ENCODE measurements around the gene SEMA3G.

DNA sequence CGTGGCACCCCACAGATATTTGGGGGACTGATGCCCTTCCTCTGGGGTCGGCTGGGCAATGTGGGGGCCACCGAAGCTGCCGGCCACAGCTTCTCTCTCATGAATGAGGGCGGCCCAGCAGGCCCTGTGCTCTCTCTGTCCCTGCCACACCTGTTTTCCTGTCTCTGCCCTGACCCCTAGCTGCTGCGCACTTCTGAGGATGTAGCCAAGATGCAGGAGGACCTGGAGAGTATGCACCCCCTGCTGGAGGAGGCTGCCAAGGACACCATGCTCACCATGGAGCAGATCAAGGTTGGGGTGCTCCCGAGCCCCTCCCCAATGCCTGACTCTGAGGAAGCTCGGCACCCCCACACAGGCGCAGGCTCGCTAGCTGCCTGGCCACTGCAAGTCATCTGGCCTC, 59.7 kb downstream of the SEMA3G start:
- TF ChIP-seq ZNF274 (IDR thresholded peaks at IDR 0.05; ENCODE audit: low read depth, low read length) (no peak), YY1 (IDR thresholded peaks at IDR 0.05; ENCODE audit: insufficient read depth, insufficient read length) (no peak), SUZ12 (IDR thresholded peaks at IDR 0.05; ENCODE audit: extremely low read depth, insufficient read depth, insufficient read length) (no peak)
